ENCODE measurements around the gene ACAD8.
"Not testable (repeated sequence)": the region's sequence is repeated elsewhere in the genome, so short reads cannot be mapped to it uniquely, and the experiment has no call there.

ACAD8 gene

GRCh38 chr11:134267966-134268365 is 14.6 kb downstream of the ACAD8 start:
- DNase-seq: no peak

- peak; percentile 2 for DNase-seq
Observed at GRCh38 chr11:134270250-134270714, 16.9 kb downstream of the ACAD8 start.

- DNase-seq: no peak
Observed at GRCh38 chr11:134271978-134272377, 18.6 kb downstream of the ACAD8 start.

GRCh38 chr11:134272381-134273316 is 19.3 kb downstream of the ACAD8 start:
- DNase-seq: no peak

- DNase-seq: no peak
Observed at GRCh38 chr11:134273317-134273712, 19.9 kb downstream of the ACAD8 start.

- no peak for DNase-seq
Observed at GRCh38 chr11:134275188-134275533, 21.8 kb downstream of the ACAD8 start.

GRCh38 chr11:134275534-134276395 is 22.4 kb downstream of the ACAD8 start, which contains the start of gene GLB1L3:
Gene GLB1L3, plus strand, starts transcription at chr11:134276379. Its CDS starts 362 bp downstream, at chr11:134276741.
- peak; percentile 46 for DNase-seq

GRCh38 chr11:134276396-134277182 is 23.2 kb downstream of the ACAD8 start:
- DNase-seq: peak; percentile 33

- peak; percentile 33 for DNase-seq
Observed at GRCh38 chr11:134277183-134278001, 24.0 kb downstream of the ACAD8 start.

GRCh38 chr11:134278356-134278755 is 25.0 kb downstream of the ACAD8 start:
- no peak for DNase-seq

GRCh38 chr11:134281635-134282034 is 28.3 kb downstream of the ACAD8 start:
- not testable (repeated sequence) for DNase-seq

- no peak for DNase-seq
Observed at GRCh38 chr11:134282121-134283045, 29.0 kb downstream of the ACAD8 start.

GRCh38 chr11:134283461-134284230 is 30.3 kb downstream of the ACAD8 start:
- DNase-seq: no peak

- DNase-seq: not testable (repeated sequence)
Observed at GRCh38 chr11:134284349-134284748, 31.0 kb downstream of the ACAD8 start.

- no peak for DNase-seq
Observed at GRCh38 chr11:134287561-134287960, 34.2 kb downstream of the ACAD8 start.

- DNase-seq: no peak
Observed at GRCh38 chr11:134288486-134288885, 35.1 kb downstream of the ACAD8 start.

- DNase-seq: no peak
Observed at GRCh38 chr11:134289167-134289566, 35.8 kb downstream of the ACAD8 start.

- DNase-seq: peak; percentile 7
Observed at GRCh38 chr11:134289789-134290188, 36.4 kb downstream of the ACAD8 start.

GRCh38 chr11:134290646-134291045 is 37.3 kb downstream of the ACAD8 start:
- no peak for DNase-seq

GRCh38 chr11:134291196-134291595 is 37.8 kb downstream of the ACAD8 start:
- DNase-seq: no peak

Measured in NCI-H2227 treated with DMSO at 0.1 percent for 48 hours (cell line).